Neural cell (in vitro differentiated cells): ENCODE data around the gene TP53INP2. TPM values are rescaled to one million over a fixed set of nuclear protein-coding genes. Genes with fewer than 3 reads are reported as not detected.
"Not testable (repeated sequence)": the region's sequence is repeated elsewhere in the genome, so short reads cannot be mapped to it uniquely, and the experiment has no call there.

Experiments used
- H2AFZ ChIP-seq: fragments of 200-600, 300-800 bp; sonication (generic), shearing (Covaris generic); 2 replicates; pipeline ENCODE4 v1.6.0; 2014; ENCODE audit warnings: low read depth, mild to moderate bottlenecking, antibody characterized with exemption, low read length, moderate library complexity
- H3F3A ChIP-seq: fragments of 200-600 bp; shearing (Covaris generic); 2 replicates; pipeline ENCODE4 v1.6.1; 2016; ENCODE audit warnings: mild to moderate bottlenecking, moderate library complexity, mixed read lengths, antibody characterized with exemption, low read length; ENCODE audit not compliant: insufficient read depth, poor library complexity, severe bottlenecking
- H3K27ac ChIP-seq: fragments of 200-600, 300-800 bp; sonication (generic), shearing (Covaris generic); 2 replicates; pipeline ENCODE4 v1.5.1; 2014; ENCODE audit warnings: mild to moderate bottlenecking, low read length, moderate library complexity
- H3K27me3 ChIP-seq: fragments of 300-800, 200-600 bp; sonication (generic), shearing (Covaris generic); 2 replicates; pipeline ENCODE4 v1.6.0; 2014; ENCODE audit warnings: mild to moderate bottlenecking, low read depth, low read length, moderate library complexity; ENCODE audit not compliant: insufficient read depth
- H3K36me3 ChIP-seq: fragments of 300-800, 200-600 bp; sonication (generic), shearing (Covaris generic); 2 replicates; pipeline ENCODE4 v1.5.1; 2014; ENCODE audit warnings: mild to moderate bottlenecking, antibody characterized with exemption, low read length, moderate library complexity; ENCODE audit not compliant: insufficient read depth
- H3K4me2 ChIP-seq: fragments of 300-800, 200-600 bp; sonication (generic), shearing (Covaris generic); 2 replicates; pipeline ENCODE4 v1.6.0; 2014; ENCODE audit warnings: mild to moderate bottlenecking, low read length
- H3K4me3 ChIP-seq: fragments of 300-800, 200-600 bp; sonication (generic), shearing (Covaris generic); 2 replicates; pipeline ENCODE4 v1.5.1; 2014; ENCODE audit warnings: mild to moderate bottlenecking, low read length, moderate library complexity
- H3K79me2 ChIP-seq: fragments of 200-600 bp; shearing (Covaris generic); replicated peaks from 2 replicates; pipeline ENCODE4 v1.6.0; 2014; ENCODE audit warnings: mild to moderate bottlenecking, low read length, moderate library complexity; ENCODE audit not compliant: insufficient read depth
- H3K9ac ChIP-seq: fragments of 300-800, 200-600 bp; sonication (generic), shearing (Covaris generic); 2 replicates; pipeline ENCODE4 v1.6.1; 2016; ENCODE audit warnings: mild to moderate bottlenecking, low read length, mixed read lengths
- H3K9me2 ChIP-seq: fragments of 200-600 bp; shearing (Covaris generic); 2 replicates; pipeline ENCODE4 v1.6.1; 2016; ENCODE audit warnings: mild to moderate bottlenecking, low read length, mixed read lengths; ENCODE audit not compliant: insufficient read depth
- H3K9me3 ChIP-seq: fragments of 200-600, 300-800 bp; sonication (generic), shearing (Covaris generic); 2 replicates; pipeline ENCODE4 v1.6.1; 2016; ENCODE audit warnings: mild to moderate bottlenecking, mixed run types, low read length, moderate library complexity, mixed read lengths
- H4K20me1 ChIP-seq: fragments of 200-600 bp; shearing (Covaris generic); 2 replicates; pipeline ENCODE4 v1.6.1; 2016; ENCODE audit warnings: mild to moderate bottlenecking, mixed run types; ENCODE audit not compliant: insufficient read depth
- CTCF ChIP-seq: fragments of 450-650 bp; IDR thresholded peaks from 2 replicates; pipeline ENCODE4 v1.5.1; 2014; ENCODE audit warnings: antibody characterized with exemption, mild to moderate bottlenecking, moderate library complexity; ENCODE audit not compliant: poor library complexity, severe bottlenecking
- EP300 ChIP-seq: fragments of 450-650 bp; conservative IDR thresholded peaks from 2 replicates; pipeline ENCODE4 v1.6.1; 2014; ENCODE audit warnings: antibody characterized with exemption, mild to moderate bottlenecking, moderate library complexity; ENCODE audit not compliant: poor library complexity, severe bottlenecking
- EZH2 ChIP-seq: fragments of 200-600, 300-800 bp; shearing (Covaris generic), sonication (generic); IDR thresholded peaks from 2 replicates; pipeline ENCODE4 v1.6.1; 2014; ENCODE audit warnings: antibody characterized with exemption, low read length, borderline replicate concordance, mild to moderate bottlenecking; ENCODE audit not compliant: insufficient read depth, poor library complexity, severe bottlenecking
- MXI1 ChIP-seq: fragments of 450-650 bp; conservative IDR thresholded peaks from 2 replicates; pipeline ENCODE4 v1.6.1; 2014; ENCODE audit warnings: antibody characterized with exemption, mild to moderate bottlenecking; ENCODE audit not compliant: poor library complexity, severe bottlenecking
- POLR2AphosphoS5 ChIP-seq: IDR thresholded peaks from 2 replicates; pipeline ENCODE4 v1.6.1; 2012
- RAD21 ChIP-seq: fragments of 450-650 bp; conservative IDR thresholded peaks from 2 replicates; pipeline ENCODE4 v1.6.1; 2014; ENCODE audit warnings: antibody characterized with exemption, mild to moderate bottlenecking, moderate library complexity
- REST ChIP-seq: IDR thresholded peaks from 2 replicates; pipeline ENCODE4 v1.6.1; 2012; ENCODE audit warnings: borderline replicate concordance
- SMC3 ChIP-seq: fragments of 450-650 bp; conservative IDR thresholded peaks from 2 replicates; pipeline ENCODE4 v1.6.1; 2014; ENCODE audit warnings: antibody characterized with exemption, mild to moderate bottlenecking, moderate library complexity; ENCODE audit not compliant: poor library complexity
- TAF1 ChIP-seq: IDR thresholded peaks from 2 replicates; pipeline ENCODE4 v1.6.1; 2012; ENCODE audit warnings: low read depth
- polyA plus RNA-seq: library from polyadenylated mRNA; depleted of rRNA; stranded (reverse); fragments of >200 nt; gene quantifications from 2 replicates; pipeline ENCODE4 v1.2.3, GENCODE V29; 2014

TP53INP2 gene
- polyA plus RNA-seq, 1 donor from 2014 or later: 11.5 TPM

- TF ChIP-seq EP300 (no peak), CTCF (no peak), EZH2 (no peak), SMC3 (no peak), RAD21 (no peak), MXI1 (no peak), REST (no peak), TAF1 (no peak), POLR2AphosphoS5 (no peak)
Observed at GRCh38 chr20:34717230-34718095, 13.3 kb downstream of the TP53INP2 start.

GRCh38 chr20:34719242-34720017 lies 15.3 kb downstream of the TP53INP2 start:
- H3K4me3 ChIP-seq, H3K27me3 ChIP-seq, H3F3A ChIP-seq, H3K9me2 ChIP-seq, H3K9ac ChIP-seq, H3K9me3 ChIP-seq, H2AFZ ChIP-seq, H3K79me2 ChIP-seq, H4K20me1 ChIP-seq, H3K4me2 ChIP-seq, H3K27ac ChIP-seq: not testable (repeated sequence)
- H3K36me3 ChIP-seq: peaks cover 10% of the 10 kb centered on the region

More at GRCh38 chr20:34717230-34718095, 13.3 kb downstream of the TP53INP2 start:
- H3K4me2 ChIP-seq: no peak overlapping the region
- no peak overlapping the region for H3K4me3 ChIP-seq
- no peak overlapping the region for H2AFZ ChIP-seq
- H3K9me2 ChIP-seq: no peaks in the 10 kb centered on the region
- no peak overlapping the region for H3K9ac ChIP-seq
- H3K27ac ChIP-seq: no peak overlapping the region
- peaks cover 10% of the 10 kb centered on the region for H3K36me3 ChIP-seq
- no peaks in the 10 kb centered on the region for H3F3A ChIP-seq
- H3K79me2 ChIP-seq: no peaks in the 10 kb centered on the region
- H3K9me3 ChIP-seq: no peaks in the 10 kb centered on the region
- H4K20me1 ChIP-seq: no peaks in the 10 kb centered on the region
- H3K27me3 ChIP-seq: no peaks in the 10 kb centered on the region
